SW480 (cell line): ENCODE data around the gene LPP.
A peak's percentile ranks its signal among the peaks of the same experiment; 100 is the strongest.

ENCODE experiments used
- DNase-seq: peaks from one replicate; pipeline ENCODE4 v3.0.0-alpha.2; 2016; ENCODE audit warnings: low spot score

The LPP gene

DNA sequence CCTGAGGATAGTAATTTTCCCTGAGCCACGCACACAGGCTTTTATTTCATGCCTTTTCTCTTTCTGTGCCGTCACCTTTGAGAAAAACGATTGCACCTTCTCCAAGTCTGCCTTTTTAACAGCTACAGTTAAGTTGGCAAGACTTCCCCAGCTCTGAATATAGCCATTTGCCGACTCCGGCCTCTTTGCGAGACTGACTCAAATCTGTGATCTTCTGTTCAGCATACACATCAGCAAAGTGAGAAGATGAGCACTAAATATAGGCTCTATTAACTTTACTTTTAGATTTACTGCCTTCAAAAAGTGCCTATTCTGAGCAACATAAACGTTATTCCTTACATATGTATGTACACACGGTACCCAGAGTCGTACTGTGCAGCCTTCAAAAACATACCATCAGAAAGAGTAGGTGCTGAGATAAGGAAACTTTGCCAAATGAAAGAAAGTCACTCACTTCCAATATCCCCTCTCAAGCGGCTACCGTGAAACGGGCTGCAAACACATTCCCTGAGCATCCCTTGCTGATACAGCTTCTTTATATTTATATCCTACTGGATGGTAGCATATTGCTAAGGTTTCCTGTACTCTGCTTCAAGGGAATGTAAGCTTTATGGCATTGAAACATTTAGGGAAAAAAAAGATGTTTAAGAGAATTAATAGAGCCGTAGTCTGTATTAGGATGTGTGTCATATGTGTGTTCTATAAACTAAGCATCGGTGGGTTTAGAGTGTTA lies 734.5 kb downstream of the LPP start:
- no peak for DNase-seq

DNA sequence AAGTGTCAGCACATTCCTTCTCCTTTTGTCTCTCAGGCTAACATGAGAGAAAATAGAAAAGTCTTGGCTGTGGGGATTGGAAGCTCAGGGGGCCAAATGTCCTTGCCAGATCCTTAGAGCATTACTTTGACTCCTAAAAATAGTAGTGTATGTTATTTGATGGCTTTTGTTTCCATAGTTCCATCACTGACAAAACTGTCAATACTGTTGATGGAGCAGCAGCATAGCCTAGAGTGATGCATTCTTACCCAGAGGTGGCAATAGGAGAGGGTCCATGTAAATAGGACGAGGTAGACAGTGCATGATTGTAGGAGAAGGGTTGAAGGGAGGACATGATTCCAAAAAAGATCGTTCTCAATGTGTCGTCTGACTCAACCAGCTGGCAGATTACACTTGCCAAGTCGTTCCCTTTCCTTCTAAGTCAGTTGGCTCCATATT lies 735.1 kb downstream of the LPP start:
- no peak for DNase-seq

DNA sequence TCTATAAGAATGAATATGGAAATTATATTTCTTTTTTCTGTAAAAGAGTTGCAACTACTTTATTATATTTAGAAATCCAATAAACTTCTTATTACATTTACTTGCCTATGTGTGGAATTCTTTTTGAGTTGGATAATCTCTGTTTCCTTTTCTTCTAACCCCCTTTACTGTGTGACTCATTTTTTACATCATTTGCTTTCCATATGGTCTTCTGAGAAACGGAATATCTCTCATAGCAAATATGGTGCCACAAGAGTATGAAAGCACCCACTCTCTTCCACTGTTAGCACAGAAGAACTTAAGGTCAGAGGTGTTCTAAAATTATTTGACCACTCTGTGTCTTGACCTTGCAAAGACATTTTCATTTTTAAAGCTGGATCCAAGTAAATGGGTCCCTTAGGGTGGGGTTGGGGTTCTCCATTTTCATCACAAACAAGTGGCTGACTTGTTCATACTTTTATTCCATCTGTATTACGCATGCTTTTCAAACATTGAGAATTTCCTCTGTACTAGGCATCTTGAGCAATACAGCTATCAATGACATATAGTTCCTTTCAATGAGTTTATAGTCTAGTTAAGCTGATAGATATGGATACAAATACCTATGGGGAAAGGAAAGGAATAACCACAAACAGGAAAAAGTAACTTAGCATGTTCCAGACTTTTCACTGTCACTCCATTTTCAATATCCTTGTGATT lies 736.8 kb downstream of the LPP start:
- DNase-seq, result no peak

DNA sequence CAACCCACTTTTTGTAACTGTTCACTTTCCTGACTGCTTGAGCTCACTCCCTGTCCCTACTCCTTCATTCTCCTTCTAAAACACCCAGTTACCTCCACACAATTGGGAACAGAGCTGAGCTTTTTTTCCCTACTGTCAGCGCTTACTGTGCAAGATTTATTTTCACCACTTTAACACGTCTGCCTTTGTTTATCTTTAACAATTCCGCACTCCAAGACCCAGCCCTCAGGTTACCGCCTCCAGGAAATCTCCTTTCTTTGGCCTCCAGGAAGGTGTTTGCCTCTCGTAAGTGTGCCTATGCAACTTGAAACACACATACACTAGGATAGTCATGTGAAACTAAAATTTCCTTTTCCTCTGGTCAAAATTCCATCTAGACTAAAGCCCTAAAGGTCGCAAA lies 745.9 kb downstream of the LPP start:
- no peak for DNase-seq

DNA sequence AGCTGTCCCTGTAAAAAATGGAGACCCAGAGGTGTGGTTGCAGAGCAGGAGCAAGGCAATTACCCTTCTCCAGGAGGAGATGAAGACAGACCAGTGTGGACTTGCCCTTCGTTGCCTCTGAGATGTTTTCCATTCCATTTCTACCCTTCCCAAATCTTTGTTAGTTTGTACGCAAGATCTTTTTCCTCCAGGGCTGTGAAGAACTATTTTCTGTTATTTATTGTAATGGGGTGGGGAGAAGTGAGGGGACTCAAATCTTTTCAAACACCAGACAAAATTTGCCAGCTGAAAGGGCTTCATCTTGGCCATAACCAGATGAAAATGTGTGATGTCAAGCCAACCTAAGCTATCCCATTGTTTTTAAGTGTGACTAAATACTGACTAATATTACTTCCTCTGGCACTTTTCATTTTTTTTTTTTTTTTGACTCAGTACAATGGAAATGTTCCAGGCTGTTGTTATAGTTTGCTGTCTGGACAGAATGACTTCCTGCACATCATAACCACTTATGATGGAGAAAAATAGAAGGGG lies 746.5 kb downstream of the LPP start:
- DNase-seq, result peak; percentile 16

DNA sequence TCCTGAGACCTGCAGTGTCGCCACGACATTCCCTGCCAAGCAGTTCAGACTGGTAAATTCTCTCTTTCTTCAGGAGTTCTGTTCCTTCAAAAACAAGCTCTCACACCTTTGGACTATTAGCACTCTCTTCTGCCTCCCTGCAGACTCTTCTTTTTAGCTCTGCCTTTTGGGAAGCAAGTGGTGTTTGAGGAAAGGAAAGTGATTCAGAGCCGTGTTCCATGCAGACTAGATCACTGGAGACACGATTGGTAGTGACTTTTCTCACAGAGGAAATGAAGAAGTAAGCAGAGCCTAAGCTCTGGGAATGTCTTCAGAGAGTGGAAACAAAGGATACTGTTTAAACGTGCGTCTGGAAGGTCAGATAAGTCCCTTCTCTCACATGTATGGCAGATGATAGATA lies 747.2 kb downstream of the LPP start:
- no peak for DNase-seq

DNA sequence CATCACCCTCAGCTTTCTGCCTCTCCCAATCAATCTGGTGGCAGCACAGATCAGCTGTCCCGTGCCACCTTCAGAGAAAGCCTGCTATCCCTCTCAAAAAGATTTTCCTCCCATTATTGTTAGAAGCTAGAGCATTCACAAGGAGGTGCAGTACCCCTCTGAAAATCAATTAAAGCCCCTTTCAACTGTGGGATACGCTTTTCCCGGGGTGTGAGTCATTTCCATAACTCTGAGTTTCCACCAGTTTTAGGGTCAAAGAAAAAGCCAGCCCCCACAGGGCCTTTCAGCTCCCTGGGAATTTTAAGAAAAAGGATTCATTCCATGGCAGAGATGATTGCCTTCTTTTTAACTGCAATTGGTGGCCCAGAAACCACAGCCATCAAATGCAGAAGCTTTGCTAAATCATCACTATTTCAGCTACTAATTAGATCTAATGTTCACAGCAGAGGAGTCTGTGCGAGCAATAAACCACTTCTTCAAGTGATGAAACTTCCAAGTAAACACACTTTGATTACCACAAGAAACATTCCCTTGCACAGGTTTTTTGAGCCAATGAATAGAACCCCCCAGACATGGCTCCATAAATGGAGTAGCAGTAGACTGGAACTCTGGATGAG lies 747.8 kb downstream of the LPP start:
- no peak for DNase-seq

DNA sequence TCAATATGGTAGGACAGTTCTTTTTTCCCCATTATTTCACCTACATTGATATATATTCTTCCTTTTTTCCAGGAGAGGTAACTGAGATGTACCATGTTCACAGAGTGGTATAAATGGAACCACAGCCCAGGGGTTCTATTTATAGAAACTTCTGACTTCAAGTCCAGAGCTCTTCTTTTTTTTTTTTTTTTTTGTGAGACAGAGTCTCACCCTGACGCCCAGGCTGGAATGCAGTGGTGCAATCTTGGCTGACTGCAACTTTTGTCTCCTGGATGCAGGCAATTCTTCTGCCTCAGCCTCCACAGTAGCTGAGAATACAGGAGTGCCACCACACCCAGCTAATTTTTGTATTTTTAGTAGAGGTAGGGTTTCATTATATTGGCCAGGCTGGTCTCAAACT lies 750.7 kb downstream of the LPP start:
- no peak for DNase-seq

DNA sequence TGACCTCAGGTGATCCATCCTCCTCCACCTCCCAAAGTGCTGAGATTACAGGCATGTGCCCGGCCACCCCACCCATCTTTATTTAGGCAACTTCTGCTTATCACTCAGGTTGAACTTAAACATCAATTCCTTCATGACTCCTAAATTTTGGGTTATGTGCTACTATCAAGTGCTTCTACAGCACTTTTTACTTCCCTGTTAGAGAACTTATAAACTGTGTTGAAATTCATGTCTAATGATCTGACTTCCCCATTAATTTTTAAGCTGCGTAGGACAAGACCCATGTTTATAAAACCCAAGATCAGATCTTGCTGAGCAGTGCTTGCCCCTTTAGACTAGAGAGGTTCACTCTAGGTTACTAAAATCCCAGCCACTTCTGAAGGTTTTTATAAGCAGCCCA lies 751.6 kb downstream of the LPP start:
- DNase-seq, result no peak

DNA sequence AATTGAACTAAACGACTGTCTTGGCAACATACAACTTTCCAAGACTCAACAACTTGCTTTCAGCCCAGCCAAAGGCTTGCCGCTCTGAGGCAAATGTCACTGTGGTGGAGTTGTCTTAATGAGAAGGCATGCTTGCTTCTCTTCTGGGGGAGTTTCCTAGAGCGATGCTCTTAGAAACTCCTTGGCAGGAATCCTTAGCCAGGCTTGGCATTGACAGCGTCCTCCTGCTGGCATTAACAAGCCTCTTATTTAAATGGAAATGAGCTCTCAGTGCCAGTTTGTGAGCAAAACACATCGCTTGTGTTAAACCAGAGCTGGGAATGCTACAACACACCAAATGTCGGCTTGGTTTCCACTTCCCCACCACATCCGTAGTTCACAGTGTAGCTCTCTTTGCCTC lies 752.3 kb downstream of the LPP start:
- DNase-seq, result no peak

DNA sequence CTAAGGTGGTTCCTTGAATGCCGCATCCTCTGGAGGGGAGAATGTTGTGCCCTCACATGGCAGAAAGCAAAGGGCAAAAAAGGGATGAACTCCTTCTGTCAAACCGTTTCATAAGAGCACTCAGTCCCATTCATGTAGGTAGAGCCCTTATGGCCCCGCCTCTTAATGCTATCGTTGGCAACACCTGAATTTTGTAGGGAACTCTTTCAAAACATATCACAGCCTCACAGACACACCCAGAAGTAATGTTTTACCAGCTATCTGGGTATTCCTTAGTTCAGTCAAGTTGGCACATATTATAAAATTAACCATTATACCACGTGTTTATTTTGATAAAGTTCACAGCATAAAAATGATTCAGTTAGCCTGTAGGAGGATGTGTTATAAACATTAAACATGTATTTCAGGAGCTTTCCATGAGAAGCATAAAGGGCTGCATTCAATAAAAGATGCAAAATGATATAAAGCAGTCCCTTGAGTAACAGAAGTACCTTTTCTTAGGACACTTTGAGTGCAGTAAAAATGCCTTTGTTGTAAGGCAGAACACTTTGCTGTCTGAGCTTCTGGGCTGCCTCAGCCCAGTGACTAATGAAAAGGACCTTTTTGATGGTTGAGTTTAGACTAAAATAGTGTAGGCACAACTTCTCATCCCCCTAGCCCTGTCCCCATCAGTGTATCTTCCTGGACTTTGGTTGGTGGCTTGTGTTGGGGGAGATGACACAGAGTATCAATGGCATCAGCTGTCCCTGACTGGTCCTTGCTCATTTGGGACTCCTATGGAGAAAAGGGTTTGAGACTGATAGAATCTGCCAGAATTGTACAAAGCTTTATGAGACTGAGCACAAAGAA lies 754.3 kb downstream of the LPP start:
- no peak for DNase-seq

DNA sequence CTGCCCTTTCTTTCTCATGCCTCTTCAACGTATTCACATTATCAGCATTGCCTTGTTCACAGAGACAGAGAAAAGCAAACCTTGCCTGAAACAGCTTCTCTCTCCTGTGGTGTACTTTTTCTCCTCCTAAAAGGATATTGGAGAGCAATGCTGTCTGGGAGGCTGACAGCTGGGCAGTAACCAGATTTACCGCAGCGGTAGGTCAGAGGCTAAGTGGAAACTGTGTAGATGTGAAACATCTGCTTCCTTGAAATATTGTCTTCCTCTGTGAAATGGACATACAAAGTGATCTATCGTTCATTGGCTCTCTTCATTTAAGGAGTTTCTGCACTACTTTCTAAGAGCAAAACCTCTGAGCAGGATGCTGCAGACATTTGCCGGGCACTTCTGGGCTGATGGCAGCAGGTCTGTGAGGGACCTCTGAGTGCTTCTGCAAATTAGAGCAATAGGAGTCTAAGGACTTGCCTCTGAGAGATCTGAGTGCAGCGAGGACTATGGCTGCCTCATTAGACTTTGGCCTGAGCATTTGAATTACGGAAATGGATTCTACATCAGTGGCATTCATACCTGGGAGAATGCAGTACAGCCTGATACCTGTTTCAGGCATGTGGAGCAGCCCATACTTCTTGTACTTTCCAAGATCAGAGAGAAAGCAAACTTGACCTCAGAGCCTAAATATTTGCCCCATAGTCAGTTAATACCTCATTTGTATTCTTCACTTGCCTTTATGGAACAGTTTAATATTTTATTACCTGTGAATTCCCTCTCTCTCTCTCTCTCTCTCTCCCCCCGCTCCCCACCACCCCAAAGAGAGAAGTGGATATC lies 757.3 kb downstream of the LPP start:
- no peak for DNase-seq

DNA sequence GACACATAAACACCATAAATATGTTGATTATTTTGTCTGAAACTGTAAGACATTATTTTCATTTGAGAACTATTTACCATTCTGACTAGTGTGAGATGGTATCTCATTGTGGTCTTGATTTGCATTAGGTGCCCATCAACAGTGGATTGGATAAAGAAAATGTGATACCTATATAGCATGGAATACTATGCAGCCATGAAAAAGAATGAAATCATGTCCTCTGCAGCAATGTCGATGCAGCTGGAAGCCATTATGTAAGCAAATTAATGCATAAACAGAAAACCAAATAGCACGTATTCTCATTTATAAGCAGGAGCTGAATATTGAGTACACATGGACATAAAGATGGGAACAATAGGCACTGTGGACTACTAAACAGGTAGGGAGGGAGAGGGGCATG lies 759.1 kb downstream of the LPP start:
- DNase-seq, result no peak

DNA sequence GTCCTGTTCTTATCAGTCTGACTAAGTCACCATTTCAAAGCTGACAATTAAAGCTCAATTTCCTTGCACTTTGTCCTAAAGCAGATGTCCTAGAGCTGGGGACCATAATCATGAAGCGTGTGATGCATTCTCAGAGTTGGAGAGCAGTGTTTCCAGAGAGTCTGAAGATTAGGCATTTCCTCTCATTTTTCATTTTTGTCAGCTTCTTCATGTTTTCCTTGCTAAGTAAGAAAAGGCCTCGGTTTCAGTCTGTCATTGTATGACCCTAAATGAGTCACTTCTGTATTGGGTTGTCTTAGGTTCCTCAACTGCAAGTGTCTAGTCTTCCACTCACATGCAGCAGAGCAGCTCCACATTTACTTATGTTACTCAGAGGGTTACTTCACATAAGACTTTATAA lies 760.6 kb downstream of the LPP start:
- no peak for DNase-seq

DNA sequence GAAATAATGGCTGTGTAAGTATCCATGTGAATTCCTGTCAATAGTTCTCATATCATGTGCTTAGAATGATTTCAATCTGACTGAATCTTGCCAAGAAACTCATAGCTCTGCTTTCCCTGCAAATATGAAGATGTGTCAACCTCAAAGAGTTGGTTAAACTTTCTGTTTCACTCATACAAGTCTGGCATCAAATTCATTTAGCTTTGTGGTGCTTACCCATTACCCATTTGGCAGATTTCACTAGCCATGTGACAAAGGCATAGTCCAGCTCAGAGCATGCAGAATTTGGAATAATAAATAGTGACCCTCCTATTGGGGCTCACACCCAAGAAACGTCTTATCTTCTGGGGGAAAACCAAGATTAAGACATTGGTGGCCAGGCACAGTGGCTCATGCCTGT lies 761.2 kb downstream of the LPP start:
- DNase-seq, result no peak

DNA sequence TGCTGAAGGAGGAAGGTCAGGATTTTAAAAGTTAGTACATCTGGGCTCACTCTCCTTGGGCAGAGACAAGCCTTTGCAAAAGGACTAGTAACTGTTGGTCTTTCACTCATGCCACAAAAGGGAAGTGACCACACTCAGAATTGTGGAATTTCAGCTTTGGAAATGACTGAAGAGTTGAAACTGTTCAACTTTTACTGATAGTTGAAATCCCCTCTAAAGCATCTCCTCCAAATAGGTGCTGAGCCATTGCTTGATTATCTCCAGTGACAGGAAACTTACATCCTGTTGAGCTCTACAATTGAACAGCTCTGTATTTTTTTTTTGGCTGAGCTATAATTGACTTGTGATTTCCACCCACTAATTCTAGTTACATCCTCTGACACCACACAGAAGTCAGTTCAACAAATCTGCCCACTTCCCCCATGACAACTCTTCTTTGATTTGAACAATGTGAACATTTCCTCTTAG lies 763.0 kb downstream of the LPP start:
- DNase-seq, result no peak

DNA sequence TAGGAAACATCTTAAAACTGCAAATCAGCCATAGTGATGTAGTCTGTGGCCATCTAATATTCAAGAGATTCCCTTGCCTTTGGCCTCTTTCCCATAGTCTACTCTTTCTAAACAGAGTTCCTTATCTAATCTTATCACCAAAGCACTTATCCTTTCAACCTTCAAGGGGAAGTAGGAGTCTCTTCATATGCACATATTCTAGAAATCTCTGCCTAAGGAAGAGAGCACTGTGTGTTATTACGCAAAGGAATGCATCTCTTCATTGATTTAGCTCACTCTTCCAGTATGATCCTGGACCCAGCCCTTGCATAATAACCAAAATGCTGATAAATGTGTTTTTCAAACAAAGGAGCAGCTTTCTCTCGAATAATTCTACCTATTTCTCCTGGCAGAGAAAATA lies 764.1 kb downstream of the LPP start:
- no peak for DNase-seq

DNA sequence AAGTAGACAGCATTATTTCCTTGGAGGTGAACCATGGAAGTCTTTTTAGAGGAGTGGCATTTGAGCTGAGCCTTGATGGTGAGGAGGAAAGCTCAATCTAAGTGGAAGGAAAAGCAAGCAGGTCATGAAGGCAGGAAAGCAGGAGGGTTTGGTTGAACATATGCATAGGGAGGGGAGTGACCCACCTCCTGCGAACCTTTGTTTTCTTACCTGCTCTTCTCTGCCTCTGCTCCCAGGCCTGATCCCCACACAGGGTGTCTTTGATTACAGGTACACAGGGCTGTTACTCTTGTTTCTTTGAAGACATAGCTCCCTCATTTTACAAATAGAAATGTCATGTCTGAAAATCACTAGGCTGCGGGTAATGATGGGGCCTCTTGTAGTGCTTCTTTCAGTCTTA lies 769.7 kb downstream of the LPP start:
- DNase-seq, result no peak

DNA sequence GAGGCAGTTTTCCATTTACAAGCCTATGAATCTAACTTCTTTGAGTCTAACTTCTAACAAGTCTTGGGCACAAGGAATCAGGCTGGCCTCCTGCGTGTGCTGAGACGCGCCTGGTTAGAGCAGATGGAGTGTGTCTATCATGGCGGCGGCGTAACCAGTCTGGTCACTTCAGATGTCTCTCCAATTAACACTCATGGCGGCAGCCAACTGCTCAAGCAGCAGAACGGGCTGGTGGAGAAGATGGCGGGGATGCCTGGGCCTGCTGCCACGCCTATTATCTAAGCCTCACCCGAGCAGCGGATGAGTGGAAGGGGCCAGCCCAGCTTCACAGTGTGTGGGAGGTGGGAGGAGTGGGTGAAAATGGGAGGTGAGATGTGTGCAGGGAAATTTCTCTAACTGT lies 771.4 kb downstream of the LPP start:
- no peak for DNase-seq

DNA sequence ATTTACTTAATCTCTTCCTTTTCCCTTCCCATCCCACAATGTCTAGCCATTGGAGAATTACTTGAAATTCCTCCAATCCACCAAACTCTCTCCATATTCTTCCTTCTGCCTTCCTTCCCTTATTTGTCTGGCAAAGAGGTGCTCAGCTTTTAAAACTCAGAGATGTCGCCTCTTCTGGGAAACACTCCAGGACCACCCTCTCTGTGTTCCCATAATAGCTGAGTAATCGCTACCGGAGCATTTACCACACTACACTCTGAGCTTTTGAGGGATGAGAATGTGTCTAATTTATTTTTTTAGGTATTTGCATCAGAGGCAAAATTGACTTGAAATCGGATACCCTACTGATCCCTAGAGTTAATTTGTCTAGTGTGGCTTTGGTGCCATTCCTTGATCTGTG lies 772.2 kb downstream of the LPP start:
- no peak for DNase-seq
